HL-60 (cell line): ENCODE results near the gene HOXB7.

Source experiments
- POLR2AphosphoS5 ChIP-seq: IDR thresholded peaks from 2 replicates; pipeline ENCODE4 v1.6.1; 2012; ENCODE audit warnings: low read depth
- TF ChIP-seq, protein P1 (sequence below): IDR thresholded peaks from one replicate; pipeline ENCODE4 v1.5.1; 2011; ENCODE audit warnings: low read length, control low read depth, inconsistent platforms; ENCODE audit not compliant: insufficient read depth
- TF ChIP-seq, protein P2 (sequence below): IDR thresholded peaks from 2 replicates; pipeline ENCODE4 v1.6.1; 2012; ENCODE audit warnings: low read depth; ENCODE audit not compliant: insufficient replicate concordance

DNA sequence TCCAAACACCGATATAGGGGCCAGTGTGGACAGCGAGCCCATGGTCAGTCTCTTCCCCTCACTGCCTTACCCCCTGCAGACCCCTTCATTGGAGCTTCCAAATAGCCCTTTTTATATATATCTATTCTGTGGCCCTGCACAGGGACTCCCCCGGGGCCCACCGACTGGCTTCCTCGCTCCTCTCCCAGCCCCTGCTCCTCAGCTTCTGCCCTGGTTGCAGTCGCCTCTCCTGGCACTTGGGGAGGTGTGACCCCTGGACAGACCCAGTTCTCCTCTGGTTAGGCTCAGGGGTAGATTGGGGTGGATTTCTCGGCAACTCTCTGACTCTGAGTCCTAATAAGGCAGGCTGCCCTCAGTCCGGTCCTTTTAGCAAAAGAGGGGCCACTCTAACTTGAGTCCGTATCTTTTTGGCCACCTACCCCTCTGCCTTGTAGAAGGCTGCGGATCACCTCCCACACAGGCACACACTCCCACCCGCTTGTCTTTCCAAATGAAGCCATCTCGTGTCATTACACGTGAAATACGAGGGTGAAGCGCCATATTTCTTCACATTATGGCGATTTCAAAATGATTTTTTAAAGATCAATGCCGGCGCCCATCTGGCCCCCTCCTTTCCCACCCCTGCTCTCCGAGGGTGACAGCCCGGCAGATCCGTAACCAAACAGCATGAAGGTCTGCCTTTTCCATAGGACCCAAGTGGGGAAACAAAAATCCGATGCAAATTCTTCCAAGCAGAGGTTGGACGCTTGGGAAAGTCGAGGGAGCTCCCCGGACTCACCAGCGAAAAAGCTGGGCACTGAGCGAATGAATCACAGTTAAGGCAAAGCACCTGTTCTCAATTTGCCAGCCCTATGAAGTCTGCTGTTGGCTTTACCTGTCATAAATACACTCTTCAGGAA lies 17.1 kb upstream of the HOXB7 start:
- TF ChIP-seq, protein P1, sequence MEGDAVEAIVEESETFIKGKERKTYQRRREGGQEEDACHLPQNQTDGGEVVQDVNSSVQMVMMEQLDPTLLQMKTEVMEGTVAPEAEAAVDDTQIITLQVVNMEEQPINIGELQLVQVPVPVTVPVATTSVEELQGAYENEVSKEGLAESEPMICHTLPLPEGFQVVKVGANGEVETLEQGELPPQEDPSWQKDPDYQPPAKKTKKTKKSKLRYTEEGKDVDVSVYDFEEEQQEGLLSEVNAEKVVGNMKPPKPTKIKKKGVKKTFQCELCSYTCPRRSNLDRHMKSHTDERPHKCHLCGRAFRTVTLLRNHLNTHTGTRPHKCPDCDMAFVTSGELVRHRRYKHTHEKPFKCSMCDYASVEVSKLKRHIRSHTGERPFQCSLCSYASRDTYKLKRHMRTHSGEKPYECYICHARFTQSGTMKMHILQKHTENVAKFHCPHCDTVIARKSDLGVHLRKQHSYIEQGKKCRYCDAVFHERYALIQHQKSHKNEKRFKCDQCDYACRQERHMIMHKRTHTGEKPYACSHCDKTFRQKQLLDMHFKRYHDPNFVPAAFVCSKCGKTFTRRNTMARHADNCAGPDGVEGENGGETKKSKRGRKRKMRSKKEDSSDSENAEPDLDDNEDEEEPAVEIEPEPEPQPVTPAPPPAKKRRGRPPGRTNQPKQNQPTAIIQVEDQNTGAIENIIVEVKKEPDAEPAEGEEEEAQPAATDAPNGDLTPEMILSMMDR: no peak
- no peak for TF ChIP-seq POLR2AphosphoS5
- TF ChIP-seq, protein P2, sequence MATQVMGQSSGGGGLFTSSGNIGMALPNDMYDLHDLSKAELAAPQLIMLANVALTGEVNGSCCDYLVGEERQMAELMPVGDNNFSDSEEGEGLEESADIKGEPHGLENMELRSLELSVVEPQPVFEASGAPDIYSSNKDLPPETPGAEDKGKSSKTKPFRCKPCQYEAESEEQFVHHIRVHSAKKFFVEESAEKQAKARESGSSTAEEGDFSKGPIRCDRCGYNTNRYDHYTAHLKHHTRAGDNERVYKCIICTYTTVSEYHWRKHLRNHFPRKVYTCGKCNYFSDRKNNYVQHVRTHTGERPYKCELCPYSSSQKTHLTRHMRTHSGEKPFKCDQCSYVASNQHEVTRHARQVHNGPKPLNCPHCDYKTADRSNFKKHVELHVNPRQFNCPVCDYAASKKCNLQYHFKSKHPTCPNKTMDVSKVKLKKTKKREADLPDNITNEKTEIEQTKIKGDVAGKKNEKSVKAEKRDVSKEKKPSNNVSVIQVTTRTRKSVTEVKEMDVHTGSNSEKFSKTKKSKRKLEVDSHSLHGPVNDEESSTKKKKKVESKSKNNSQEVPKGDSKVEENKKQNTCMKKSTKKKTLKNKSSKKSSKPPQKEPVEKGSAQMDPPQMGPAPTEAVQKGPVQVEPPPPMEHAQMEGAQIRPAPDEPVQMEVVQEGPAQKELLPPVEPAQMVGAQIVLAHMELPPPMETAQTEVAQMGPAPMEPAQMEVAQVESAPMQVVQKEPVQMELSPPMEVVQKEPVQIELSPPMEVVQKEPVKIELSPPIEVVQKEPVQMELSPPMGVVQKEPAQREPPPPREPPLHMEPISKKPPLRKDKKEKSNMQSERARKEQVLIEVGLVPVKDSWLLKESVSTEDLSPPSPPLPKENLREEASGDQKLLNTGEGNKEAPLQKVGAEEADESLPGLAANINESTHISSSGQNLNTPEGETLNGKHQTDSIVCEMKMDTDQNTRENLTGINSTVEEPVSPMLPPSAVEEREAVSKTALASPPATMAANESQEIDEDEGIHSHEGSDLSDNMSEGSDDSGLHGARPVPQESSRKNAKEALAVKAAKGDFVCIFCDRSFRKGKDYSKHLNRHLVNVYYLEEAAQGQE: no peak
